Bronchial epithelial cell (primary cell): ENCODE results near the gene SMTNL2. TPM values are rescaled to one million over a fixed set of nuclear protein-coding genes. Genes with fewer than 3 reads are reported as not detected.

Source experiments
- DNase-seq: peaks from one replicate; pipeline ENCODE4 v3.0.0-alpha.2; 2010; ENCODE audit warnings: low read depth
- FAIRE-seq: peaks from 2 replicates; lab custom pipeline; 2011; peaks lifted over from hg19 to GRCh38; lab: Jason Lieb, UNC
- H3K27me3 ChIP-seq: 2 replicates; pipeline ENCODE4 v1.5.1; 2011; ENCODE audit warnings: low read length; ENCODE audit not compliant: control insufficient read depth, insufficient read depth
- H3K36me3 ChIP-seq: 2 replicates; pipeline ENCODE4 v1.5.1; 2011; ENCODE audit warnings: low read length; ENCODE audit not compliant: control insufficient read depth, insufficient read depth
- H3K4me3 ChIP-seq: 2 replicates; pipeline ENCODE4 v1.5.1; 2011; ENCODE audit warnings: mild to moderate bottlenecking, low read depth, low read length, control low read depth
- CTCF ChIP-seq: IDR thresholded peaks from 2 replicates; pipeline ENCODE4 v1.5.1; 2011; ENCODE audit warnings: mild to moderate bottlenecking, moderate library complexity, low read length, control low read depth, inconsistent platforms; ENCODE audit not compliant: insufficient read depth, severe bottlenecking
- total RNA-seq: library from RNA; depleted of rRNA; stranded (reverse); fragments of >200 nt; gene quantifications from 2 replicates; pipeline ENCODE4 v1.2.1, GENCODE V29; 2014

SMTNL2 gene
- total RNA-seq, 1 donor from 2014 or later, result not detected

DNA sequence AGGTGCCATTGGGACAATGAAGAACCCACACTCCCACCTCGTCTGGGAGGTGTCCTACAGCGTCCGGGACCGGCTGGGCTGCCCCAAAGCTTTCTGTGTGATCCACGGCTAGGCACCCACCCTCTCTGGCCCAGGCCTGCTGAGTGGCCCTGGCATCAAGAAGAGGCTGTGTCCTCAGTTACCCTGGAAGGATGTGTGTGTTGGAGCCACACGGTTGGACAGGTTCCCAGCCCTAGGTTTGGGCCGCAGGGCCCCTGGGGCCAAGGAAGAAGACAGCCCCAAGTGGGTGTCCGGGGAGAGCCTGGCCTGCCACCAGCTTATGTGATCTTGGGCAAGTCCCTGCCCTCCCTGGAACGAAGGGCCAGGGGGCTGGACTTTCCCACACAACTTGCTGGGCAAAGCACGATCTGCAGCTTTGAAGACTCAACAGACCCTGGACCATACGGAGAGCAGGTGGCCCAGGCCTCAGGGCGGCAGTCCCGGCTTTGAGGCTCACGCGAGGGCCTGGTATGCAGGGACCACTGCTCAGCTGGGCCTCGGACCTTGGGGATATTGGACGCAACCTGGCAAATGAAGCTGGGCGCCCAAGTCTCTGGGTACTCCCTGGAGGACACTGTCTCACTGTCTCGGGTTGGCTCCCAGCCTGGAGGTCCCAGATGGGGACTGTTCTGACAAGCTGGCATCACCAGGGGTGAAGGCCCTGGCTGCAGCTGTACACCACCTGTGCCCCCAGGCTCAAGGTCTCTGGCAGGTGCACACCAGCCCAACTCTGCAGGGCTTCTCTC is 46.7 kb upstream of the SMTNL2 start:
- peaks cover 24% of the 10 kb centered on the region for H3K36me3 ChIP-seq
- no peak for TF ChIP-seq CTCF
- FAIRE-seq (no peak), DNase-seq (no peak)
- H3K27me3 ChIP-seq, result peaks cover 3% of the 10 kb centered on the region
- H3K4me3 ChIP-seq, result no peak overlapping the region

GRCh38 chr17:4538236-4539002 is 45.9 kb upstream of the SMTNL2 start:
- DNase-seq, result no peak
- no peak for TF ChIP-seq CTCF
- Histone ChIP-seq H3K27me3 (no peaks in the 10 kb centered on the region), H3K36me3 (peaks cover 31% of the 10 kb centered on the region), H3K4me3 (no peak overlapping the region)
- no peak for FAIRE-seq

GRCh38 chr17:4539025-4539424 is 45.3 kb upstream of the SMTNL2 start:
- peaks cover 34% of the 10 kb centered on the region for H3K36me3 ChIP-seq
- no peak for FAIRE-seq

DNA sequence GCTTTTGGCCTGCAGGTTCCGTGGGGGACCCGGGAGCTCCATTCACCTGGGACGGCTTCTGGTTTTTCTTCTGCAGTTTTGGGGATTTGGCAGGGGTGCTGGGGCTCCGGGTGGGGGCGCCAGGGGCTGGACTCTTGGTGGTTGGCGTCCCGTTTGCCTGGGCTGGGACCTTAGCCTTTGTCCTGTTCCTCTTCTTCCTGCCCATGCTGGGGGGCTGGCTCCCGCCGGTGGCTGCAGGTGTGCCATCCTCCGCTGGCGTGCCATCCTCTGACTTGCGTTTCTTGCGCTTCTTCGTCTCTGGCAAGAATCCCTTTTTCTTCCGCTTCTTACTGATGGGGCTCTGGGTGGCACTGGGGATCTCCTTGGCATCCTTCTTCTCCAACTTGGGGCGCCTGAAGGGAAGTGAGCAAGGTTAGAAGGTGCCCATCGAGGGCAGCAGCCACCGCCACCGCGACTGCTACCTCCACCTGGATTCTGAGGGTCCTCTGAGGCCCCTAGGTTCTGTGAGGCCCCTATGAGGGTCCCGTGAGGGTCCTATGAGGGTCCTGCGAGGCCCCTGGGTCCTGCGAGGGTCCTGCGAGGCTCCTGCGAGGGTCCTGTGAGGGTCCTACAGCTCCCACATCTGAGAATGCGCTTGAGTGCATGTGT is 44.6 kb upstream of the SMTNL2 start:
- no peak for DNase-seq
- H3K36me3 ChIP-seq, result peaks cover 37% of the 10 kb centered on the region

More at GRCh38 chr17:4539025-4539424, 45.3 kb upstream of the SMTNL2 start:
- Histone ChIP-seq H3K4me3 (no peak overlapping the region), H3K27me3 (no peaks in the 10 kb centered on the region)
- no peak for TF ChIP-seq CTCF
- no peak for DNase-seq

GRCh38 chr17:4540224-4540651 is 44.1 kb upstream of the SMTNL2 start:
- no peak overlapping the region for H3K4me3 ChIP-seq
- peaks cover 38% of the 10 kb centered on the region for H3K36me3 ChIP-seq
- TF ChIP-seq CTCF, result peak; percentile 28
- no peak for FAIRE-seq
- H3K27me3 ChIP-seq, result no peaks in the 10 kb centered on the region
- DNase-seq, result no peak

More for the DNA sequence above, 44.6 kb upstream of the SMTNL2 start:
- TF ChIP-seq CTCF, result no peak
- FAIRE-seq, result no peak
- no peak overlapping the region for H3K4me3 ChIP-seq
- H3K27me3 ChIP-seq, result no peaks in the 10 kb centered on the region
